ENCODE data around the gene GBGT1. TPM values are rescaled to one million over a fixed set of nuclear protein-coding genes. Genes with fewer than 3 reads are reported as not detected.
A peak's percentile ranks its signal among the peaks of the same experiment; 100 is the strongest.

The GBGT1 gene
- total and polyA plus RNA-seq, 2 experiments from 2014 or later = 3.7 to 22.4 TPM

GRCh38 chr9:133144142-133144903, 19.4 kb downstream of the GBGT1 start:
- Histone ChIP-seq H2AFZ (no peak overlapping the region), H3K27ac (ENCODE audit: low read depth) (no peak overlapping the region), H3K79me2 (replicated peaks; ENCODE audit: insufficient read depth) (0 out of 2 replicates have a peak, but pooled peaks cover 8% of the 10 kb centered on the region), H3K4me2 (peak overlapping the region; percentile 84), H3K9me2 (ENCODE audit: insufficient read depth) (no peaks in the 10 kb centered on the region), H3K4me1 (ENCODE audit: insufficient read depth) (peaks cover 8% of the 10 kb centered on the region), H3K27me3 (ENCODE audit: insufficient read depth) (peaks cover 4% of the 10 kb centered on the region; the same call in 1 of the 2 replicates), H3F3A (replicated peaks; ENCODE audit: low read depth) (no peaks in the 10 kb centered on the region), H3K36me3 (ENCODE audit: insufficient read depth) (no peaks in the 10 kb centered on the region), H3K4me3 (peak overlapping the region; percentile 66), H4K20me1 (replicated peaks; ENCODE audit: insufficient read depth) (peaks cover 12% of the 10 kb centered on the region; the same call in 1 of the 2 replicates)
- no peaks in the 10 kb centered on the region for H3K36me3 Mint-ChIP-seq (ENCODE audit: low read depth)
- H3K4me3 Mint-ChIP-seq = peak overlapping the region; percentile 73
- peak overlapping the region; percentile 74 for H3K27ac Mint-ChIP-seq
- TF ChIP-seq, protein P1, sequence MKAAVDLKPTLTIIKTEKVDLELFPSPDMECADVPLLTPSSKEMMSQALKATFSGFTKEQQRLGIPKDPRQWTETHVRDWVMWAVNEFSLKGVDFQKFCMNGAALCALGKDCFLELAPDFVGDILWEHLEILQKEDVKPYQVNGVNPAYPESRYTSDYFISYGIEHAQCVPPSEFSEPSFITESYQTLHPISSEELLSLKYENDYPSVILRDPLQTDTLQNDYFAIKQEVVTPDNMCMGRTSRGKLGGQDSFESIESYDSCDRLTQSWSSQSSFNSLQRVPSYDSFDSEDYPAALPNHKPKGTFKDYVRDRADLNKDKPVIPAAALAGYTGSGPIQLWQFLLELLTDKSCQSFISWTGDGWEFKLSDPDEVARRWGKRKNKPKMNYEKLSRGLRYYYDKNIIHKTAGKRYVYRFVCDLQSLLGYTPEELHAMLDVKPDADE (IDR thresholded peaks at IDR 0.05) = no peak
- TF ChIP-seq, protein P2, sequence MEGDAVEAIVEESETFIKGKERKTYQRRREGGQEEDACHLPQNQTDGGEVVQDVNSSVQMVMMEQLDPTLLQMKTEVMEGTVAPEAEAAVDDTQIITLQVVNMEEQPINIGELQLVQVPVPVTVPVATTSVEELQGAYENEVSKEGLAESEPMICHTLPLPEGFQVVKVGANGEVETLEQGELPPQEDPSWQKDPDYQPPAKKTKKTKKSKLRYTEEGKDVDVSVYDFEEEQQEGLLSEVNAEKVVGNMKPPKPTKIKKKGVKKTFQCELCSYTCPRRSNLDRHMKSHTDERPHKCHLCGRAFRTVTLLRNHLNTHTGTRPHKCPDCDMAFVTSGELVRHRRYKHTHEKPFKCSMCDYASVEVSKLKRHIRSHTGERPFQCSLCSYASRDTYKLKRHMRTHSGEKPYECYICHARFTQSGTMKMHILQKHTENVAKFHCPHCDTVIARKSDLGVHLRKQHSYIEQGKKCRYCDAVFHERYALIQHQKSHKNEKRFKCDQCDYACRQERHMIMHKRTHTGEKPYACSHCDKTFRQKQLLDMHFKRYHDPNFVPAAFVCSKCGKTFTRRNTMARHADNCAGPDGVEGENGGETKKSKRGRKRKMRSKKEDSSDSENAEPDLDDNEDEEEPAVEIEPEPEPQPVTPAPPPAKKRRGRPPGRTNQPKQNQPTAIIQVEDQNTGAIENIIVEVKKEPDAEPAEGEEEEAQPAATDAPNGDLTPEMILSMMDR (conservative IDR thresholded peaks at IDR 0.05; ENCODE audit: low read depth in 2 of 2) = peak; percentile 91 to 98
- no peak for TF ChIP-seq ZNF114 (CRISPR knock-in tag; IDR thresholded peaks at IDR 0.05)
- H3K27me3 Mint-ChIP-seq (ENCODE audit: insufficient read depth, low read depth, poor library complexity) = peaks cover 42% of the 10 kb centered on the region
- DNase-seq (ENCODE audit: low spot score) = peak; percentile 86
- no peaks in the 10 kb centered on the region for H3K9me3 Mint-ChIP-seq
- H3K4me1 Mint-ChIP-seq = peaks cover 21% of the 10 kb centered on the region; the same call in 2 of the 3 replicates
- peak; percentile 69 for ATAC-seq

- H3K36me3 ChIP-seq (ENCODE audit: insufficient read depth) = no peaks in the 10 kb centered on the region
- Mint-ChIP-seq H3K4me1 (peaks cover 21% of the 10 kb centered on the region; the same call in 2 of the 3 replicates), H3K36me3 (ENCODE audit: low read depth) (no peaks in the 10 kb centered on the region), H3K9me3 (no peaks in the 10 kb centered on the region), H3K4me3 (peak overlapping the region; percentile 73; the same call in 2 of the 3 replicates), H3K27ac (peak overlapping the region; percentile 74; the same call in 1 of the 2 replicates), H3K27me3 (ENCODE audit: insufficient read depth, low read depth, poor library complexity) (peaks cover 42% of the 10 kb centered on the region)
- ATAC-seq (no peak), DNase-seq (ENCODE audit: low spot score) (no peak)
- peak overlapping the region; percentile 84 for H3K4me2 ChIP-seq
- peak overlapping the region; percentile 66 for H3K4me3 ChIP-seq
- 0 out of 2 replicates have a peak, but pooled peaks cover 8% of the 10 kb centered on the region for H3K79me2 ChIP-seq (replicated peaks; ENCODE audit: insufficient read depth)
- peaks cover 4% of the 10 kb centered on the region; the same call in 1 of the 2 replicates for H3K27me3 ChIP-seq (ENCODE audit: insufficient read depth)
- H3K27ac ChIP-seq (ENCODE audit: low read depth) = no peak overlapping the region
- H3K9me2 ChIP-seq (ENCODE audit: insufficient read depth) = no peaks in the 10 kb centered on the region
- H2AFZ ChIP-seq = no peak overlapping the region
- peaks cover 8% of the 10 kb centered on the region for H3K4me1 ChIP-seq (ENCODE audit: insufficient read depth)
- H3F3A ChIP-seq (replicated peaks; ENCODE audit: low read depth) = no peaks in the 10 kb centered on the region
- peaks cover 15% of the 10 kb centered on the region for H4K20me1 ChIP-seq (replicated peaks; ENCODE audit: insufficient read depth)
- TF ChIP-seq ZNF114 (CRISPR knock-in tag; IDR thresholded peaks at IDR 0.05) (no peak), CREB1 (CRISPR knock-in tag; IDR thresholded peaks at IDR 0.05; ENCODE audit: low read depth) (no peak), EZH2phosphoT487 (IDR thresholded peaks at IDR 0.05; ENCODE audit: unreplicated experiment) (no peak), STAT1 (IDR thresholded peaks at IDR 0.05; ENCODE audit: unreplicated experiment) (no peak), POLR2AphosphoS5 (IDR thresholded peaks at IDR 0.05; ENCODE audit: low read depth) (no peak), JUNB (IDR thresholded peaks at IDR 0.05; ENCODE audit: unreplicated experiment) (no peak), ZNF462 (CRISPR knock-in tag; IDR thresholded peaks at IDR 0.05) (no peak), ZNF331 (CRISPR knock-in tag; IDR thresholded peaks at IDR 0.05; ENCODE audit: low read depth) (no peak)
Measured at GRCh38 chr9:133143639-133144141, 20.0 kb downstream of the GBGT1 start.

Measured in GM23338 (cell line).